Kidney capillary endothelial cell (primary cell): ENCODE data around the gene CWC27.
"Not testable (repeated sequence)": the region's sequence is repeated elsewhere in the genome, so short reads cannot be mapped to it uniquely, and the experiment has no call there.

Experiments
- DNase-seq: peaks from one replicate; pipeline ENCODE4 v3.0.0-alpha.2; 2018; ENCODE audit warnings: low spot score

The CWC27 gene

DNA sequence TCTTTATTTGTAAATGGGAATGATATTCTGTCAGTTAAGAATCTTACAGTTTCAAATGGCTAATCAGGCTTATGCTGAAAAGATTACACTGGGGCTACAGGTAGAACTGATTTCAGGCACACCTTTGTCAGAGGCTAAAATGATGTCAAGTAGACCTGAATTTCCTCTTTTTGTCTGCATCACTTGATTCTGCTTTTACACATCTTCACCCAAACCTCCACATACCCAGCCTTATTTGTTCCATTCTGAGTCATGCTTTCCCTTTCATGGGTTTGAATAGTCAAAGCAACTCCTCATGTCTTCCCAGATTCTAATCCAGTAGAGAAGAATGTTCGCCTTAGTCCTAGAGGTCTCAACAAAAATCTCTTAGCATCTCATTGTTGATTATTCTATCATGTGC lies 156.4 kb downstream of the CWC27 start:
- DNase-seq, result no peak

DNA sequence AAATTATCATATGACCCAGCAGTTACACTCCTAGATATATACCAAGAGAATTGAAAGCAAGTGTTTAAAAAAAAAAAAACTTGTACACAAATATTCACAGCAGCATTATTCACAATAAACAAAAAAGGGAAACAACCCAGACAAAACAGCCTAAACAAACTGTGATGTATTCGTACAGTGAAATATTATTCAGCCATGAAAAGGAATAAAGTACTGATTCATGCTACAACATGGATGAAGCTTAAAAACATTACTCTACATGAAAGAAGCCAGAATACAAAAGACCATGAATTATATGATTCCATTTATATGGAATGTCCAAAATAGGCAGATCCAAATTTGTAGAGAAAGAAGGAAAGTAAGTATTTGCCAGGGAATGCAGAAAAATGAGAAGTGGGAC lies 161.1 kb downstream of the CWC27 start:
- no peak for DNase-seq

DNA sequence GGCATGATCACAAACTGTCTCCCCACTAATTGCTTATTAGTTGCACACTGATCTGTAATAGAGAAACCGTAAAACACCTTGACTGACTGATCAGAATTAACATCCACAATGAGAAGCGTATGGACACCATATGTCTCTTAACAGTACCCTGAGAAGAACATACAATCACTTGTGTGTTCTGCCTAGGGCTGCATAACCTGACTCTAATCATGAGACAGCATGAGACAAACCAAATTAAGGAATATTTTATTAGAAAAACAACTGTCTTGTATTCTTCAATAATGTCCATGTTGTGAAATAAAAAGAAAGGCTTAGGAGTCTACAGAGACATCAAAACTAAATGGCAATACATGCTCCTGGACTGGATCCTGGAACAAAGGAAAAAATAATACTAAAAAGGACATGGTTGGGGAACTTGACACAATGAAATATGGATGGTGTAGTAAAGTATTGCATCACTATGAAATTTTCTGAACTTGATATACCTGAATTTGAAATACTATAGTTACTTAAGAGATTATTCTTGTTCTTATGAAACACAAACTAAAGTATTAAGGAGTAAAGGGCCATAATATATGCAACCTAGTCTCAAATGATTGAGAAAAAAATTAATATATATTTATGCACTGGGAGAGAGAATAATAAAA lies 162.1 kb downstream of the CWC27 start:
- no peak for DNase-seq

DNA sequence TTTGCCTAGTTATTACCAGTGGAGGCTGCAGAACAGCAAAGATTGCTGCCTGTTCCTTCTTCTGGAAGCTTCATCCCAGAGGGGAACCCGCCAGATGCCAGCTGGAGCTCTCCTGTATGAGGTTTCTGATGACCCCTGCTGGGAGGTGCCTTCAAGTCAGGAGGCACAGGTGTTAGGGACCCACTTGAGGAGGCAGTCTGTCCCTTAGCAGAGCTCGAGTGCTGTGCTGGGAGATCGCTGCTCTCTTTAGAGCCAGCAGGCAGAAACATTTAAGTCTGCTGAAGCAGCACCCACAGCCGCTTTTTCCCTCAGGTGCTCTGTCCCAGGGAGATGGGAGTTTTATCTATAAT lies 170.7 kb downstream of the CWC27 start:
- DNase-seq, result not testable (repeated sequence)

DNA sequence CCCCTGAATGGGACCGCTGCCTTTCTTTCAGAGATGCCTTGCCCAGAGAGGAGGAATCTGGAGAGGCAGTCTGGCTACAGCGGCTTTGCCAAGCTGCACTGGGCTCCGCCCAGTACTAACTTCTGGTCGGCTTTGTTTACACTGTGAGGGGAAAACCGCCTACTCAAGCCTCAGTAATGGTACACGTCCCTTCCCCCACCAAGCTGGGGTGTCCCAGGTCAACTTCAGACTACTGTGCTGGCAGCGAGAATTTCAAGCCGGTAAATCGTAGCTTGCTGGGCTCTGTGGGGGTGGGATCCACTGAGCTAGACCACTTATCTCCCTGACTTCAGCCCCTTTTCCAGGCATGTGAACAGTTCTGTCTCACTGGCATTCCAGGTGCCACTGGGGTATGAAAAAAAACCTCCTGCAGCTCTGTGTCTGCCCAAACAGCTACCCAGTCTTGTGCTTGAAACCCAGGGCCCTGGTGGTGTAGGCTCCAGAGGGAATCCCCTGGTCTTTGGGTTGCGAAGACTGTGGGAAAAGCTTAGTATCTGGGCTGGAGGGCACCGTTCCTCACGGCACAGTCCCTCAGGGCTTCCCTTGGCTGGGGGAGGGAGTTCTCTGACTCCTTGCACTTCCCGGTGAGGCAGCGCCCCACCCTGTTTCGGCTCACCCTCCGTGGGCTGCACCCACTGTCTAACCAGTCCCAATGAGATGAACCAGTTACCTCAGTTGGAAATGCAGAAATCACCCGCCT lies 171.2 kb downstream of the CWC27 start:
- DNase-seq, result no peak

DNA sequence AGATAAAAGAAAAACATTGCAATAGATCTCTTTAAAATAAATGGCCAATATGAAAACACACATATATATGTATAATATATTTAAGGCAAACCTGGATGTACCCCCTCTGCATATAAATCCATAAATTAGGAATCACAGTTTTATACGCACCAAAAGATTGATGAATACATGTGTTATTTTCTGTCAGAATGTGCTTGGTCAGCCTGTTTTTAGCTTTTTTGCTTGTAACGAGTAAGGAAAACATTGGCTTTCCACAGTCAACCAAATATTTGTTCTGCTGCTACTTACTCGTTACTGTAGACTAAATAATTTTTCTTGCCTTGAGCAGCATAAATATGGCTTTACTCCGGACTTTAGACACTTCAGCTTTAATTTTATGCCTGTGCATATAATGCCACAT lies 173.7 kb downstream of the CWC27 start:
- no peak for DNase-seq

DNA sequence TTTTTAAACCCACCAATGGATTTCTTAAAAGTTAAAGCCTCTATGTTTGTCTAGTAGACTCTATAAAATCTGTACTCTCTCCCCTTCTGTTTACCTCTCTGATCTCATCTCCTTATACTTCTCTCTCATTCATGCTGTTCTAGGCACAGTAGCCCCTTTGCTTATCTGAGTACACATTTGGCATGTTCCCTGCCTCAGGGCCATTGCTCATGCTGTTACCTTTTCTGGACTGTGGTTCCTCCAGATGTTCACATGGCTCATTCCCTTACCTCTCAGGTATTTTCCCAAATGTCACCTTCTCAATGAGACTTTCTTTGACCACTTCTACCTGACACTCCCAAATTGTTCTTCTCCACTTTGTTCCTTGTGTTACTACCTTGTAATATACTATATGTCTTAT lies 176.1 kb downstream of the CWC27 start:
- DNase-seq, result no peak

DNA sequence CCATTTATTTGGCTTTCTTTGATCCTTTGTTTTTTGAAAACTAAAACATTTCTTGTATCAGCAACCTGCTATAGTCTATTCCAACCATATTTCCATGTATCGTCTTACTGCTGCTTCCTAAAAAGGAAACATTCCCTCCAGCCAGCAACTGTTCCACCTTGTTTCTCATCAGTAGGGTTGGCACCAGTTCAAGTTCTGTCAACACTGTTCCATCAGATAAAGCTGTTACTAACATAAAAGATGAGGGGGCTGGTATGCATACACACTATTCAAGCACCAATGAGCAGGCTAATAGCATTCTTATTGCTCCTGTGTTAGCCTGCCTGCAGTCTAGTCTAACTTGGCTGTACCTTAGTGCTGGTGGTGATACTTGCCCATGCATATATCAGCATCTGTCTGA lies 178.3 kb downstream of the CWC27 start:
- no peak for DNase-seq

DNA sequence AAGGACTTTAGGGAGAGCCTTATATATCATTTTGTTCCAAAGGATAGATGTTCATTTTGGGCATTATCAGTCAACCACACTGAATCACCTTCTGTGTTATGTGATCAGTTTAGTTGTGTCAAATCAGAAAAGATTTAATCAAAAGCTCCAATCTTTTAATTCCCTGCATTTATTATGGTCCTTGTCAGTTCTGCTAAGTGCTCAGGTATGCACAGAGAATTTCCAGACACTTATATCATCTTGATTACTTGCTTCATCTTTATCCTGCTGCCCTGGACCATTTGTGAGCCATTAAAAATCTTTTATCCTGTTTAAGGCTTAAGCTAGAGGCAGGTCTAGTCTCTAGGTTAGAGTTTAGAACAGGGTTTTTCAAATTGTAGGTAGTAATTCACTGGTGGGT lies 179.1 kb downstream of the CWC27 start:
- DNase-seq, result no peak

DNA sequence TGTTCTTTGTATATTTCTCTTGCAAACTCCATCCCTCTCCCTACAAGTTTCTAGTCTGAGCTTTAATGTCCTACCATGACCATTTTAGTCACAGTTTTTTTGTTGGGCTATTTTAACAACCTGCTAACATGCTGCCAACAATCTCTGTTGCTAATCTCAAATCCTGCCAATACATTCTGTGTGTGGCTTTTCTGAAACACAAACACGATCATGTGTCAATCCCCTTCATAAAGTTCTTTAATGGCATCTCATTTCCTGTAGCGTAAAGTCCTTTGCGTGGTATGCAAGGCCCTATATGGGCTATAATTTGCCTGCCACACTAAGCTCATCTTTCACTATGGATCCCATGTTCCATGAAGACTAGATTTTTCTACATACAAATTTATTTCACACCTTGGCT lies 180.6 kb downstream of the CWC27 start:
- DNase-seq, result no peak

DNA sequence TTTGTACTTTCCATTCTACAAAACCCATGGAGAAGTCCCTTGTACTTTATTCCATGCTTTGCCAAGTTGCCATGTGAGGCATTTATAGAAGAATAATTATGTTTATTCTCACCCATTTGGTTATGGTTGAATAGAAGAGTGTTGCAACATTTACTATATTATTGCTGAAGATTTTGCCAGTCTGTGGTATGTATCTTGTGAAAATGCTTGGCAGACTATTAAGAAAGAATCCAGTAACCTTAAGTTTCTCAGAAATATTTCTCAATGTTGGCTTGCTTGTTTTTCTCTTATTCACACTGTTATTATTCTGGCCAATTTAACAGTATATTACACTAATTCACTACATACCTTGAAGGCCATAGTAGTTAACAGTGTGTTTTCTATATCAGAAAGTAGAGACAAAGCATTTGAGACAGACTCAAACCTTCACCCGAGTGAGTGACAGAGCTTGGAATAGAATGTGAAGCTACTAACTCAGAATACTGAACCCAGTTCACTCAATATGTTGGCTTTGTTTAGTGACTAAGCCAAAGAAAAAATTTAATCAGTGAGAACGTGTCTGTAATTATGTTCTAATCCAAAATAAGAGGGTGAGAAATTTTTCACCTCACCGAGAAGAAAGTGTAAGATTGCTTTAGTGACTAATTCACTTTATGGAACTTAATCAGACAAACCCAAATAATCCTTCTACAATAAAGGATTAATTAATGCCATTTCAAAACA lies 184.4 kb downstream of the CWC27 start:
- no peak for DNase-seq

DNA sequence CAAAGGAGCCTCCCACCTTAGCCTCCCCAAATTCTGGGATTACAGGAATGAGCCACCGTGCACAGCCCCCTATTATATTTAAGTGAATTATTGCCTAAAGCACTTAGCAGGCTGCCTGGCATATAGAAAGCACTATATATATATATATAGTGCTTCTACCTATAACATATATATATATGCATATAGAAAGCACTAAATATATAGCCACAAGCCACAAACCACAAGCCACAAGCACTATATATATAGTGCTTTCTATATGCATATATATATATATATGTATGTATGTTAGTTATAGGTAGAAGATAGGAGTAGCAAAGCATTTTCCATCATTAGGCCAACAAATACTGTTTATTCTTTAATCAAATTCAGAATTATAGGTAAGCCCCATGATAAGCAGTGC lies 185.8 kb downstream of the CWC27 start:
- DNase-seq, result no peak

DNA sequence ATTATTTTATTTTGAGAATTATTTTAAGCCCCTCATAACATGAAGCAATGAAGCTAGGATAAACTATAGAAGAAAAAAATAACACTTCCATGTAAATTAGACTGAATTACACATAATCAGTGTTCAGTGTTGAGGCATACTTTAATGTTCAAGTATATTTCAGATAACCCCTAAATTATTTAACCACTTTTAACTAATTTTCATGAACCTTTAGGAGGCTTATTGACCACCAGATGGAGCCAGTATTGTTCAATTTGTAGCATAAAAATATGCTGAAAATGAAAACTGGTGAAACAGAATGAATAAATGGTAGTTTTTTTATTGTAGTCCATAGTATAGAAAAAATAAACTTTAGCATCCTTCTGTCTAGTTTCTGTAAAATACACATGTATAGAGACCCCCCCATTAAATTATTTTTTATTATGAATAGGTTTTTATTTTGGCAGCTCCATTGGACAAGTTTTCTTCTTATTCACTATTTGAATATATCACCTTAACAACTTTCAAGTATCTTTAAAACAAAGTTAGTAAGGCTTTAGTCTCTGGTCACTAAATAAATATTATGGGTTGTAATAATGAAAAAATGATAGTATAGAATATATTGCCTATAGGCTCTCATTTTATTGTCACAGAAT lies 190.1 kb downstream of the CWC27 start:
- DNase-seq, result peak; percentile 51

DNA sequence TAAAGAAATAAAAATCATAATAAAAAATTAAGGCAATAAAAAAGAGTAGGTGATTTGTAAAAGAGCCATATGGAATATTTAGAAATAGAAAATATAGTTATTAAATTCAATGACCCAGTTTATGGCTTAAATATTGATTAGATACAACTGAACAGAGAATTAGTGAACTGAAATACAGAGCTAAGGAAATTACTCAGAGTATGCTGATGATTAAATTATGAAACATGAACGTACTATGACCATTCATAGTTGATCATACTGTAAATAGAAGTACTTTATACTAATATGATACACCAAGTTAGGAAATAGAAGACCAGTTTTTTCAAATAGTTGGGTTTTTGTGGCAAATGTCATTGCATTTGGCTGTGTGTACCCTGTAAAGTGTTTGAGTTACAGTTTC lies 194.5 kb downstream of the CWC27 start:
- no peak for DNase-seq

DNA sequence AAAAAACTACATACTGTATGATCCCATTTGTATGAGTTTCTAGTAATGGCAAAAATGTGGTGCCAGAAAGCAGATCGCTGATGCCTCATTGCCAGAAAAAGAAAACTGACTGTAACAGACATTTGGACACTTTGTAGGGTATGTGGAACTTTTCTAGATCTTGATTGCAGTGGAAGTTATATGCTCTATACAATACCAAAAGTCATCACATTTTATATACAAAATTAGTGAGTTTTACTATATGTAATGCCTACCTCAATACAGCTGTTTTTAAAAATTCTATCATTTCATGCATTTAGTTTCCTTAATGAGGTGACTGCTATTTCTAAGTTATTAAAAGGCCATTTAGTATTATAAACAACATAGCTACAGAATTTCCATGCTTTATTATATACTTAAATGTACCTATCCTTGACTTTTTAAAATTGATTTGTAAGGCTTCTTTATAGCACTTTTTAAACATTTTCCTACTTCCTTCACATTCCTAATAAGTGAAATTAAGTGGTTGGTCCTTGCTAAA lies 199.9 kb downstream of the CWC27 start:
- DNase-seq, result no peak

DNA sequence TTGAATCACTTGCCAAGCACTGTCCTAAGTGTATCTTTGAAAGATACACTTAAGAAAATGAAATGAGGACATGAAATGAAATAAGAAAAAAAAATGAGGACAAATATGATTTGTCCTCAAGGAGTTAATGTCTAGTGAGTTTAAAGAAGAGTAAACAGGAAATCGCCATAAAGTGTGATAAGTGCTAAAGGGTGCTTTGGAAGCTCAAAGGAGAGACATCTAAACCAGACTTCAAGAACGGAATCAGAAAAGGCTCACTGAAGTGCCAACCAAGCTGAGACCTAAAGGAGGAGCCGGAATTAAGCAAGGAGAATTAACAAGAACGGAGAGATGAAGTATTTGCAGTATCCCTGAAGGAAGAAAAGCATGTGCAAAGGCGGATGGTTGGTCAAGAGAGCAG lies 200.8 kb downstream of the CWC27 start:
- DNase-seq, result no peak

DNA sequence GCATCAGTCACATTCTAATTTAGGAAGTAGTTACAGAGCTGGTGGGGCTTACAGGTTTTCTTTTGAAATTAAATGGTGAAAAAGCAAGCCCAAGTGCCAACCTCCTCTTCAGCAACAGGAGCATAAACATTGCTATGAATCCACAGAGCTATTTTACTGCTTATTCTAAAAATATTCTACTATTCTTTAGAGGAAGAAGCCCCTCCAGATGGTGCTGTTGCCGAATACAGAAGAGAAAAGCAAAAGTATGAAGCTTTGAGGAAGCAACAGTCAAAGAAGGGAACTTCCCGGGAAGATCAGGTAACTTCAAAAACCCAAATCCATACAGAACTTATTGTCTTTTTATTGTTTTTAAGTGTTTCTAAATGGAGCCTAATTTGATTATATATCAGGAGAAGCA lies 202.8 kb downstream of the CWC27 start:
- peak; percentile 15 for DNase-seq

DNA sequence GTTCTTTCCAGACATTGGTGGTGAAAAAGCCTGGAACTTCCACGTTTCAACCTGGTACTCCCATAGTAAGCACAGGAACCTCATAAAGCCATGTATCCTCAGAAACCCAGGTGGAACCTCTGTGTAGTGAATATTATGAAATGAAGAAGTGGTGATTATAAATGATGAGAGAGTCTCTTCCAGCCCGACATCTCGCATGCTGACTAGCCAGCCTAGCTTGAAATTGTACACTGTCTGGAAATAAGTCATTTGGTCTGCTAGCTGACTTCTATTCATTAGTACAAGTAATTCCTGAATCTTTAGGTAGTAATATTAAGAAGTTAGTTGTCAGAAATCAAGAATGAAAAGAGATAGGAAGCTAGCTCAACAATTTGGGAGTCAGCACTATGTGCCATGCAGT lies 203.3 kb downstream of the CWC27 start:
- no peak for DNase-seq

DNA sequence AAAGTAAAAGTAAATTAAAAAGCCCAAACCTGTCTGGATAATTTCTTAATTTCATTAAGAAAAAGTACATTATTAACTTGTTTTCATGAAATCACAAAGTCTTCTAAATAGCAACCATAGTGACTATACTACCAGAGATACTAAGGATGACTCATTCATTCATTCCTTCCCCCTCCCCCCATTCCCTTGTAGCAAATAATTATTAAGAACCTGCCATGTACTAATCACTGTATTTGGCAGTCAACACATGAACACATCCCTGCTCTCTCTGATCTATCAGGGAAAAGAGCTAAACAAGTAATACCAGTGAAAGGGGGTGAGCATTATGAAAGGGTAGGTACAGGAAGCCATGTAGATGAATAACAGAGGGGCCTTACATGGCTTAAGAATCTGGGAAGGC lies 203.9 kb downstream of the CWC27 start:
- DNase-seq, result peak; percentile 16

DNA sequence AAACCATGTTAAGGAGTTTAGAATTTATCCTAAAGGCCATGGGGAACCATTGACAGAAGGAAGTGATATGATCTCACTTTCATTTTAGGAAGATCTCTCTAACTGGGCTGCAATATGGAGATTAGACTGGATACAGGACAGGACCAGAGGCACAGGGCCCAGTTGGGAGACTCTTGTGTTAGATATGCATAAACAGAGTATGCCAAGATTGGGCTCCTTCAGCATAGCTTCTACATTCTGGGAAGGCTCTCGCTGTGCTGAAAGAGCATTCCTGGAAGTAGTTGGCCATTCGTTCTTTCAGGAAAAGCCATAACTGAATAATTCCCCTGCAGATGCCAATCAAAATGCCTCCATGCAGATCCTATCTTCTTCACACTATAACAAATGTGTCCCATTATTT lies 204.5 kb downstream of the CWC27 start:
- DNase-seq, result no peak

DNA sequence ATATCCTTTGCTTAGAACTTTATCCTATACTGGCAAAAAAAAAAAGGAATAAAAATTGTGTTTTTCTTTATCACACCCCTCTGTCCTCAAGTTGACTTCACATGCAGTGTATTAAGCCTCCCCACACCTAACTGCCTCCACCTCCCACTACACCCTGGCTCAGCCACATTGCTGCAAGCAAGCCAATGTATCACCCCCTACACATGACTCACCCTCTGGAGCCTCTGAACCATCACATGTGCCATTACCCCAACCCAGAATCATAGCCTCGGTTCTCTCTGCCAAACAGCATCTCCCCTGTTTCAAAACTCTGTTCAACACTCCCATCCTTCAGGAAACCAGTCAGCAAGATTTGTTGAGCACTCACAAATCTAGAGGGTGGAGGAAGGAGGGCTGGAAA lies 209.0 kb downstream of the CWC27 start:
- no peak for DNase-seq

DNA sequence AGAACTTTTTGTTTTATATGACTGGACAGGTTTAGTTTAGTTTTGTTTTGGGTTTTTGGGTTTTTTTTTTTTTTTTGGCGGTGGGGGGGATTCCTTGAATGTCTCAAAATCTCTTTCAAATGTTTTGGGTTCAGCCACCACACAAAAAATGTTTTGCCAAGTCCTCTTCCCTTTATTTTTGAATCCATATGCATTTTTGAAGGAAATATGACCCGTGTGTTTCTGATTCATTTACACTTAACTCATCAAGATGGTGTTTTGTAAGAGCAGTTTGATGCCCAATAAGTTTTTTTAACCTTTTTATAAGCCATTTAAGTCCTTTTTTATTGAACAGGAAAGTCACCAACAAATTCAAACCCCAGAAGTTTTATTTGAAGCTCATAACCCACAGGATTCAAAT lies 209.8 kb downstream of the CWC27 start:
- no peak for DNase-seq

DNA sequence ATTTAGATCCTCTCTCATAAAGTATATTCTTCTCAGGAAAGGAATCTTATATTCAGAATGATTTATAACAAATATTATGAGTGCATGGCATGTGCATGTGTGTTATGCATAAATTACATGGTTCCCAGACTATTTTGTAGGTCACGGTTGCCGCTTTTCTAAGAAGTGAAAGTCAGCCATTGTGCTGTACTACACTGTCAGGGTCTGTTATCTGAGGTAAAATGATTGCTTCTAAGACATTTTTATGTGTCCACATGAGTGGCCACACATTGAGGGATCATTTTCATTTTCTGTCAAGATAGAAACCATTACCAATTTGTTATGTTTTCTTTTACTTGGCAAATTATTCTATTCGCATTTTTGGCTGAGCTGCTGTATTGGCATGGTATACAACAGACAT lies 210.8 kb downstream of the CWC27 start:
- DNase-seq, result no peak
